ENCODE measurements around the gene ATP4B. TPM values are rescaled to one million over a fixed set of nuclear protein-coding genes. Genes with fewer than 3 reads are reported as not detected.

The ATP4B gene
- total RNA-seq, 1 experiment from 2014 or later = not detected

GRCh38 chr13:113635048-113635420, 23.0 kb downstream of the ATP4B start:
- TF ChIP-seq CTCF (conservative IDR thresholded peaks at IDR 0.05) = no peak
- Mint-ChIP-seq H3K9me3 (peaks cover 0 to 5% of the 10 kb centered on the region in 2 experiments; a peak in 2 of 5 replicates), H3K4me1 (no peaks in the 10 kb centered on the region), H3K36me3 (ENCODE audit: insufficient read depth in 1 of 3, low read depth in 3 of 3) (peaks cover 55 to 90% (median 86%) of the 10 kb centered on the region in 3 experiments; a peak in 6 of 7 replicates), H3K4me3 (no peak overlapping the region), H3K27ac (no peak overlapping the region; a peak in 1 of 7 replicates), H3K27me3 (ENCODE audit: low read depth) (no peaks in the 10 kb centered on the region)
- Histone ChIP-seq H2AK5ac (ENCODE audit: insufficient read length, low read length) (no peak overlapping the region), H2BK12ac (ENCODE audit: insufficient read length, low read depth, low read length) (no peak overlapping the region), H3T11ph (ENCODE audit: low read length) (no peak overlapping the region), H3K23ac (ENCODE audit: insufficient read length, low read depth, low read length) (no peak overlapping the region), H4K5ac (ENCODE audit: insufficient read length, low read depth, low read length) (no peak overlapping the region), H3K9ac (ENCODE audit: extremely low read depth, insufficient read length, low read length) (no peak overlapping the region), H3K23me2 (ENCODE audit: insufficient read length, low read depth, low read length, poor library complexity, severe bottlenecking) (no peaks in the 10 kb centered on the region), H3K4ac (ENCODE audit: low read depth, low read length) (no peak overlapping the region), H2BK20ac (ENCODE audit: low read depth, low read length, poor library complexity, severe bottlenecking) (no peak overlapping the region), H3K4me1 (ENCODE audit: insufficient read depth, low read length) (no peaks in the 10 kb centered on the region), H3K18ac (ENCODE audit: insufficient read length, low read depth, low read length) (no peak overlapping the region), H3K79me1 (ENCODE audit: insufficient read depth, low read depth, low read length, poor library complexity, severe bottlenecking) (no peaks in the 10 kb centered on the region), H4K8ac (replicated peaks; ENCODE audit: insufficient read length, low read depth, low read length) (no peak overlapping the region), H2AFZ (ENCODE audit: low read length) (no peak overlapping the region), H3K27me3 (ENCODE audit: insufficient read depth, low read length) (no peaks in the 10 kb centered on the region), H3K4me2 (ENCODE audit: insufficient read depth, insufficient read length, low read length) (no peak overlapping the region), H2BK5ac (ENCODE audit: insufficient read length, low read length) (no peak overlapping the region), H2BK15ac (ENCODE audit: low read depth, low read length) (no peak overlapping the region), H2BK120ac (ENCODE audit: low read depth, low read length, poor library complexity, severe bottlenecking) (no peak overlapping the region), H3K9me3 (ENCODE audit: control insufficient read depth, low read depth, low read length) (no peaks in the 10 kb centered on the region), H3K27ac (ENCODE audit: insufficient read length, low read depth, low read length) (no peak overlapping the region), H4K91ac (ENCODE audit: insufficient read length, low read depth, low read length) (no peak overlapping the region), H3K56ac (ENCODE audit: insufficient read length, low read depth, low read length) (no peak overlapping the region), H3K79me2 (ENCODE audit: insufficient read depth, low read length) (no peaks in the 10 kb centered on the region), H3K14ac (ENCODE audit: insufficient read depth, low read length) (no peak overlapping the region), H4K20me1 (ENCODE audit: control insufficient read depth, insufficient read depth, insufficient read length) (no peaks in the 10 kb centered on the region)
- no peak for DNase-seq
- no CpG with 5 or more reads among the region's 7 CpGs for WGBS (ENCODE audit: extremely low coverage, insufficient read length, low lambda C conversion rate)

Measured in H9 (cell line).